Skin epidermis (tissue), 12 donors: ENCODE results near the gene XPC.
"Not testable (repeated sequence)": the region's sequence is repeated elsewhere in the genome, so short reads cannot be mapped to it uniquely, and the experiment has no call there.

Source experiments
- H3K27ac ChIP-seq, 21 experiments: fragments of 200-600 bp; sonication (generic) in 11 of 21; one replicate each; pipeline ENCODE4 v1.5.0; 2020; ENCODE audit warnings: mild to moderate bottlenecking in 3 of 21, inconsistent platforms in 2 of 21, moderate library complexity in 2 of 21
- H3K4me3 ChIP-seq, 7 experiments: fragments of 200-600 bp; sonication (generic) in 2 of 7; one replicate each; pipeline ENCODE4 v1.5.0; 2020; ENCODE audit warnings: inconsistent platforms in 2 of 7, mild to moderate bottlenecking in 2 of 7, moderate library complexity in 1 of 7

The XPC gene

DNA sequence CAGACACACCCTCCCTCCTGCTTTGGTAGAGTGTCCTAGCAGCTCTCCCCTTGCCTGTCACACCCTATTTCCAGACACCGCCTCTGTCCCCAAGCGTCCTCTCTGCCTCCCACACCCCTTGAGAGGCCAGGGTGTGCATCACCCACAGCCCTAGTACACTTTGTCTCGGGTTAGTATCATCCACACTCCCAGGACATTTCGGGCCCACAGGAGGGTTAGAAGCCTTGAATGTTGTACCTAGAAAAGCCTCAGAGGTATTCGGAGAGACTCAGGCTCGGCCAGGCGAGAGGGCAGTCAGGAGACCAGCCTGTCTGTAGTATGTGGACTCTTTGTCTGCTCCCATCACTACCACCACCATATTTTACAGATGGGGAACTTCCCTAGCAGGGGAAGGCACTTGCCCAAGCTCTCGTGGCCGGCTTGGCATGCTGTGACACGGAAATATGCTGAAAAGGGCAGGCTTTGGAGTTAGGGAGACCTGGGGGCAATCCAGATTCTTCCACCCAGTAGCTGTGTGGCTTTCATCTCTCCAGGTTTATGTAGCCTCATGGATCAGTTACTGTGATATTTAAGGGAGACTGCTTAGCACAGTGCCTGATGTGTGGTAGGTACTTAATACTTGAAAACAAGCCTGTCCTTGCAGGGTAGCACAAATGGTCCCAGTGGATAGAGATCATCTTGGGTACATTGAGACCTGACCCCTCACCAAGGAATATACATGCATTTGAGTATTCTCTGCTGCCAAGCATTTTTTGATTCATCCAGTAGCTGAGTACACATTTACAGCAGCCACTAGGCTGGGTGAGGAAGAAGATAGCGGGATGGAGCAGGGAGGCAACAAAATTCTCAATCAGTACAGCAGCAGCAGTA is 52.1 kb downstream of the XPC start:
- peak overlapping the region in 20 of 21 experiments; percentile 35 to 99 (median 97) for H3K27ac ChIP-seq

DNA sequence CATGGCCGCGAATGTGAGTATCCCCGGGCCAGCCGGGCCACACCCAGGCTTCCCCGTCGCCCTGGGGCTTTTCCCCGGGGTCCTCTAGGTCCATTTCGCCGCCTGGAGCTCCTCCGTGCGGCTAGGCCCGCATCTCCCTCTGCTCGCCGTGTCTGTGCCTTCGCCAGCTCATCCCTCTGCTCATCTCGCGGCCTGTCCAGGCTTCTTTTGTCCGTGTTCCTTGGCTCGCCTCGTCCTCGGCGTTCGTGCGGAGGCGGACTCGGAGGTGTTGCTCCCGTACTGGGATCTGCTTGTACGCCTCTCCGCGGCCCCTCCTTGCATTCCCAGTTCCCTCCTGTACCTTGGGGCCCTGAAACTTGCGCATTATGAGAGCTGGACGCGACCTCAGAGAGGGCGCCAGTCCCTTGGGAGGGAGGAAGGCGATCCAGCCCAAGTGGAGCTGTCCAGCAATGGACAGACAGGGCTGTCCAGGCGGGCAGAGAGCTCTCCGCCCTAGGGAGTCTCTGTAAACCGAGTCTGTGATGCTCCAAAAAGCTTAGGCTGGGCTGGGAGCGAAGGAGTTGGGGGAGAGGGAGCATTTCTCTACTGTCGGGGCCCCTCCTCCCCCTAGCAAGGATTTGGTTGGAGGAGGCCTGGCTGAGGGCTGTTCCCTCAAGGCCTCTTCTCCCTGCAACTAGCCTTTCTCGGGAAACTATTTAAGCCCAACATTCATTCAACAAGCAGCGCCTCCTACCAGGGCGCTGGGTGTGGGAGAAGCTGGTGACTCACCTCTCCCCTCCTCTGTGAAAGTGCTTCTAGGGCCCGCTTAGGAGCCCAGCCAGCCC is 53.0 kb downstream of the XPC start:
- peak overlapping the region; percentile 79 to 99 (median 97) for H3K27ac ChIP-seq
- peak overlapping the region; percentile 69 to 98 (median 85) for H3K4me3 ChIP-seq

More for the DNA sequence above, 52.1 kb downstream of the XPC start:
- H3K4me3 ChIP-seq, result peak overlapping the region; percentile 69 to 98 (median 85)

DNA sequence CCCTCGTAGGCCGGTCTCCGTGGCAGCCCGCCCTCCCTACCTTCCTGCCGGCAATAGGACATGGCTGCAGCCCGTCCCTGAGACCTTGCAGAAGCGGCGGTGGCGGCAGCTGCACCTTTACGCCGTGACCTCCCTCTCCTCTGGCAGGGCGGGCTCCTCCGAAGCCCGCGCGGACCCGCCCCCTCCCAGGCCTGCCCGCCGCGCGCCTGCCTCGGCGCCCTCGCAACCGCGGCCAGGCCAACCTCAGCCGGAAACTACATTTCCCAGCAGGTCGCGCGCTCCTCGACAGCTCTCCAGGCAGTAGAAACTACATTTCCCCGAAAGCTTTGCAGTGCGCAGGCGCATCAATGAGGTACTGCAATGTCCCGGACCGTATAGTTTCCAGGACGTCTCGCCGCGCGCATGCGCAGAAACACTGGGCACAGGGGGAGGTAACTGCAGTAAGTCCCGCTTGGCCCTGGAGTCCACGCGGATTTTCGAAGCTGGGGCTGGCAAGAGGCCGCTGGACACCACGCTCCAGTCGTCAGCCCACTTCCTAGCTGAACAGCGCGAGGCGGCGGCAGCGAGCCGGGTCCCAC is 53.7 kb downstream of the XPC start, which contains the start of the genes CHCHD4 and TMEM43:
Gene CHCHD4 (minus strand): TSS at position 256 of the 578 bp plus-strand sequence. CDS start 194 bp downstream, at position 62.
Gene TMEM43 (plus strand): TSS at position 438 of the 578 bp plus-strand sequence. CDS start 142 bp downstream, outside the sequence.
- peak within 1 kb of the TSS; percentile 88 to 99 (median 97) for H3K27ac ChIP-seq
- peak within 1 kb of the TSS; percentile 69 to 98 (median 85) for H3K4me3 ChIP-seq

DNA sequence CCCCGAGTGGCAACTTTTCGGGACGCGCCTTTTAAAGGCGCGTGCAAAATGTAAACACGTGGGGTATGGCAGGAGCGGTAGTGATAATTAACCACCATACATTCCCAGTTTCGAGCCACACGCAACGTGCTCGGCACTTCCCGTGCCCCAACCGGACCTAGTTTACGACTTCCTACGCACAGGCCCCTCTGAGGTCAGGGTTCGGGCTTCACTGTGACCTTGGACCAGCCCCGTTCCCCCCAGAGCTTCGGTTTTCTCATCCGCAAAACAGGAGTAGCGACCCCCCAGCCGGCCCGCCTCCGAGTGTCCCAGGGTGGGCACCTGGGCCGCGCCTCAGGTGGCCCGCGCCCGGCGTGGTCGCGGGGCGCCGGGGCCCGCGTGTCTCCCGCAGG is 54.2 kb downstream of the XPC start:
- peak overlapping the region; percentile 69 to 98 (median 85) for H3K4me3 ChIP-seq
- H3K27ac ChIP-seq, result peak overlapping the region; percentile 88 to 99 (median 97)

DNA sequence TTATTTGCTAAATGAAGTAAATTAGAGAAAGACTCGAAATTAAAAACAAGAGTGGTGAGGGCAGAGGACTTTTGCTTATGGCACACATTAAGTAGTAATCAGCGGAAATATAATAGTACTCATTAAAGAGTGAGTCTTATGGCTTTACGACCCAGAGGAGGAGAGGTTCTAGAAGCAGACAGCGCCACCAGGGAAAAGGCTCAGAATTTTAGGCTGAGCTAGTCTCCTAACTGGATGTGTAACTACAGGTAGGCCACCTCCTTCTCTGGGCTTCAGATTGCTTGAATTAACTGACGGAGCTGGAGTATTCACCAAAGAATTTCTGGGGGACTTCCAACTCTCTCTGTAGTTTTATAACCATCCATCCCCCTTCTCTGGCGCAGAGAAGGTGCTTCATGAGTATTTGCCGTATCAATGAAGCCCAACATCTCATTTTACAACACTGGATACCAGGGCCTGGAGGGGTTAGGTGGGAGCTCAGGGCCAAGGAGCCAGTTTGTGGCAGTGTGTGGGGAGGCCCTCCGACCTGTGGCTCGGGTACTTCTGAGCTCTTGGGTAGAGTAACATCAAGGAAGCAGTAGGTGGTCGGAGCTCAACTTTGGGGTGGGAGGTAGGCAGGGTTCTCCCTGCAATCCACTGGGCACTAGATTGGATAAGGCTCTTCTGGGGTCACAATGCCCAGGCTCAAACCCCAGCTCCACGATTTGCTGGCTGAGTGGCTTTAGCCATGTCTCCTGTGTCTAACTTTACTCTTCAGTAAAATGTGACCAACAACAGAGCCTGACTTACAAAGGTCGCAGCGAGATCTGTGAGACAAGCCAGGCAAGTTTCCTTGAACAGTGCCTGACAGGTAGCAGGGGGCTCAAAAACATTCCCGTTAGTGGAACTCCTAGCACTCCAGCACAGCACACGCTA is 54.8 kb downstream of the XPC start:
- peak overlapping the region in 20 of 21 experiments; percentile 88 to 99 (median 97) for H3K27ac ChIP-seq
- peak overlapping the region; percentile 69 to 98 (median 85) for H3K4me3 ChIP-seq

DNA sequence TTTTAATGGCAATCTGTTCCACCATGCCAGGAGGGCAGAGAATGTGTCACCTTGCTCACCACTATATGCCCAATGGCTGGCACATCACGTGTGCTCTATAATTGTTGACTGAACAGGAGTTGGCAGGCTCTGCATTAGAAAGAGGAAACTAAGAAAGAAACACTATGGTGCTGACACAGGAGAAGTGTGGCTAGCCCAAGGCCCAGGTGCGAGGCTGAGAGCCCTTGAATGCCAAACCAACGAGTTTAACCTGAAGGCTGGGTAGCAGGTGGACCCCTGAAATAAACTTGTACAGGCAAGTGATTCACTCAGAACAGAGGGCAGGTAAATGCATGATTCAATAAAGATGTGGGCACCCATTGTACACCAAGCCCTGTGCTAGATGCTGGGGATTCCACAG is 56.1 kb downstream of the XPC start:
- peak overlapping the region in 2 of 21 experiments; percentile 7 to 10 for H3K27ac ChIP-seq
- H3K4me3 ChIP-seq, result no peak overlapping the region

DNA sequence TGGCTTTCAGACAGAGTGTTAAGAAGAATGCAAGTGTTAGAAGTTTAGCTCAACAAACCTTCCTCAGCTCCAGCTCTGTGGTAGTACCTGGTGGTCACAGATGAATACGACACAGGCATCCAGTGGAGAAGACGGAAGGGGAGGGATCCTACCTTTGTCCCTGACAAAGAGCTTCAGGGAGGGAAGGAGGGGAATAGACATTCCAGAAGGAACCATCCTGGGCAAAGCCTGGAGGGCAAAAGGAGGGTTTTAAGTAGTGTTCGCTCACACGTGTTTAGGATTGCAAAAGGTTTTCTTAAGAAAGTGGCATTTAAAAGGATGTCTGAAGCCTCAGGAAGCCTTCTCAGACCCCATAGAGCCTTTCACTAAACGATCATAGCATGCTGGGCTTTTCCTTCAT is 56.5 kb downstream of the XPC start:
- H3K27ac ChIP-seq, result peak overlapping the region in 2 of 21 experiments; percentile 7 to 10
- H3K4me3 ChIP-seq, result no peak overlapping the region

DNA sequence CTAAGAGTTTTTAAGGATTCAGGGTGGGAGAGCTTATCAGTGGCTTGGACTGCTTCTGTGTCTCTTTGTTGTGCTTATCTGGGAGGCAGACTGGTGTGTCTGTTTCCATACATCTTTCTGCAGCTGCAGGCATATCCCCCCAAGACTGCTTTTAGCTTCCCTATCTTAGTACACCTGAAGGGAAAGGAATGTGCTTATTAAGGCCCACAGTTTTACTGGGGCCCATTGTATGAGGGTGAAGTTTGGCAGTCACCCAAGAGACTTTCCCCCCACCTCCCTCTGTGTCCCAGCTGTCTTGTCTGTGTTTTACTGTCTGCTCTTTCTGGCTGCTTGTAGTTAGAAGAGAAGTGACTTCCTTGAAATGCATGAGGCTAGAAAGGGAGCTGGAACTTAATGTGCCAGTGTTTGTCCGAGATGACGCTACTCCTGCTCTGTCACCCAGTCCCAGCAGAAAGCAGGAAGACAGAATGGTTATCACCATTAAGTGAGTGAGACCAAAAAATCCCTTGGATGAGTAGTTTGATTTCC is 57.4 kb downstream of the XPC start:
- H3K27ac ChIP-seq, H3K4me3 ChIP-seq: not testable (repeated sequence)

DNA sequence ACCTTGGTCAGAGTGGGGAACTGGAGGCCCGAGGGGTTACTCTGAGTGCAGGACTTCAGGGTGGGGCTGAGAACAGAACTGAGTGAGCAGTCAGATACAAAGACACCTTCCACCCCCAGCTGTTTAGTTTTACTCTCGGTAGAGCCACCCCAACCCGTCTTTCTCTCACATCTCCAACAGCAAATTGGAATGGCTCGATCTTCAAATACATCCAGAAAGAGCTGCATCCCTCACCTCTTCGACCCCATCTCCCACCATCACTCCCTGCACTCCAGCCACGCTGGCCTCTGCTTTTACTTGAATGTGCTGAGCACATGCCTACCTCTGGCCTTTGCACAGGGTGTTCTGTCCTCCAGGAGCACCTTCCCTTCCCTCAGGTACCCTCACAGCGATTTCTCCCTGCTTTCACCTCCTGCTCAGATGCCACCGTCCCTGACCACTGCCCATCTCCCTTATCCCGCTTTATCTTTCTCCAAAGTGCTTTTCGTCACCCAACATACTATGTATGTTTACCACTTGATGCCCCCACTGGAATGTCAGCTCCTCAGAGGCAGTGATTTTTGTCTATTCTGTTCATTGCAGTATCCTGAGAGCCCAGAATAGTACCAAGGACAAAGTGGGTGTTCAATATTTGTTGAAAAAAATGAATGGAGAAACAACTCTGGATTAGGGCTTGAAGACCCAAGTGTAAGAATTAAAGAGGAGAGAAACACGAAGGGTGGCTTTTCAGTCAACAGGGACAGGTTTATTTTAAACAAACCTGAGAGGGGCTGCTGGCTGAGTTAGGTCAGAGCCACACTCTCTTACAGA is 58.1 kb downstream of the XPC start:
- Histone ChIP-seq H3K4me3 (no peak overlapping the region), H3K27ac (no peak overlapping the region)

DNA sequence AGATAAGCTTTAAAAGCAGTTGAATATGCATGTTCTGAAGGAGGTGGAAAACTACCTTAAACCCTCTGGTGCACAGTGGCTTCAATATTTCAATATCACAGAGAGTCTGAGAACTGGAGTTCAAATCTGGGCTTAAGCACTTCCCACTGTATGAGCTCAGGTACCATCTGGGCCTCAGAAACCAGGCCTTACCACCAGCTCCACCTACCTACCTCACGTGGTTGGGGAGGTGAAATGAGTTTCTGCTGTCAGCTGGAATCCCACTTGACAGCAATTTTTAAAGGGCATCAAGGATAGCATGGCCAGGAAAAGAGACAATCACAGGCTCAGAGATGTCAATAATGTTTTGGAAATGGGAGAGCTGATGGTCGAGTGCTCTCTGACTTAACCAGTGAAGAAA is 58.8 kb downstream of the XPC start:
- peak overlapping the region in 2 of 21 experiments; percentile 49 to 53 for H3K27ac ChIP-seq
- no peak overlapping the region for H3K4me3 ChIP-seq

DNA sequence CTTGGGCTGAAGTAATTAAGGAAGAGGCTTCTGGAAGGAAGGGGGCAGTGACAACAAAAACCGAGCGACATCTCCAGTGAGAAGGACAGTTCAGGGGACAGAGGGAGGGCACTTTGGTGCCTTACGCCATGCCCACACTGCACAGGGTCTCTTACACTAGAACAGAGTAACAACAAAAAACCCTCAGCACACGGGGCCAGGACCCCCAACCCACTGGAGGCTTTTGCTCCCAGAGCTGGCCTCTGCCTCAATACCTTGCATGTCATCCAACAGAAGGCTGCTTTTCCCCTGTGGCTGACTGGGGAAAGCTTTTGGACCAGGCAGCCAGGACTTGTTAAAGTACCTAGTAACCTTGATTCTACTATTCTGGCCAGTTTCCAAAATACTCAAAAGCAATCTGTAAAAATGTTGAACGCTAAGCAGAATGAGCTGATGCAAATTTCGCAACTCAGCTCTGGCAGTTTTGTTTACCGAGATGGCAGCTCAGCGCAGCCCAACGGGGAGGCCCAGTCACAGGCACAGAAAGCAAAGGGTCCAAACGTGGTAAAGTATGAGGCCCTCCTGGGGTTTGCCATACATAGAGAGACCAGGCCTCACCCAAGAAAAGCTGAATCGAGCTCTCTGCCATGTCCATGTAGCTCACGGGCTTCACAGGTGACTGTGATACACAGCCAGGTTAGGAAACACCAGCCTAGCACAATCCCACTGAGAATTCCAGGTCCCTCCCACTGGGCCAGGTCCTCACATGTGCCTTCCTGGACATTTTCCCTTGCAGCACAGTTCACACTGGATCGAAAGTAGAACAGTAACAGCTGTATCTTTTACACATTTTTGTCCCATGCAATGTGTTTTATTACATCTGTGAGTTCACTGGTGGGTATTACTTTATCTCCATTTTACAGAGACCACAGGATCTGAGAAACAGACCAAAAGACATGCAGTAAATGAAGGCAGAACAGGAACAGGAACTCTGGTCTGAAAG is 59.7 kb downstream of the XPC start:
- H3K27ac ChIP-seq, result peak overlapping the region in 4 of 21 experiments; percentile 13 to 53 (median 46)

DNA sequence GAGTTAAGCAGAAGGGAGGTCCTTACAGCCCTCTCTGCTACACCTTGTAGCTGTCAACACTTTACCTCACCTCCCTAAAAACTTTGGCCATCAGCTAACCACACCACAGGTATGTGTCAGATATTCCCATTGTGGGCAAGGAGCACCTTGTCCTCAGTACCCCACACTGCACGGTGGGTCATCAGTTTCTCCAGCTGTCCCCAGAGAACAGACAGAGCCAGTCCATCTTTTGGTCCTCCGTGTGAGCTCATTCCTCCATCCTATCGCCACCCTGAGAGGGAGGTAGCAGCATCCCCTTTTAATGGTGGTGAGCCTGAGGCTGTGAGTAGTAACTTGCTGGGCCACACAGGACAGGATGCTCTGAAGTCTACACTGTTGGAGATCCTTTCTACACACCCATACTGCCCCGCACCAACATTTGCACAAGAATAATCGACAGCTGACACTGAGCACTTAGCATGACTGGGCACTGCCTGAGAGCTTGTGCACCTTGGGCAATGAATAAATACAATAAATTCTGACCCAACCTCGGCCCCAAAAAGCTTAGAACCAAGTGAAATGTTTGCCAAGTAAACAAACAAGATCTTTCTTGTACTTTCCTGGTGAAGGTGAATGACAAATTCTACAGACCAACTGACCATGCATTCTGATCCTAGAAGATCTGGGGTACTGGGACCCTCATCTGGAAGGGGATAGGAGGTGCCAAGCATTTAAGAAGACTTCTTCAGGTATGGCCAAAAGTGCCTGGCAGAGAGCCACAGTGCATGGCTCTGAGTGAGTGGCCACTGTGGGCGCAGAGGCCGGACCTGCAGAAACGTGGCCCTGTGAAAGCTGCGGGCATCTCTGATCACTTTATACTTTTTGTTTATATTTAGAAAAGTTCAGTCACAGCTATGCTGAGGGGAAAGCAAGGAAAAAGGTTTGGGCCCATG is 60.7 kb downstream of the XPC start:
- H3K27ac ChIP-seq, result peak overlapping the region in 2 of 21 experiments; percentile 11 to 44
- no peak overlapping the region for H3K4me3 ChIP-seq

More for the DNA sequence above, 59.7 kb downstream of the XPC start:
- H3K4me3 ChIP-seq, result no peak overlapping the region

DNA sequence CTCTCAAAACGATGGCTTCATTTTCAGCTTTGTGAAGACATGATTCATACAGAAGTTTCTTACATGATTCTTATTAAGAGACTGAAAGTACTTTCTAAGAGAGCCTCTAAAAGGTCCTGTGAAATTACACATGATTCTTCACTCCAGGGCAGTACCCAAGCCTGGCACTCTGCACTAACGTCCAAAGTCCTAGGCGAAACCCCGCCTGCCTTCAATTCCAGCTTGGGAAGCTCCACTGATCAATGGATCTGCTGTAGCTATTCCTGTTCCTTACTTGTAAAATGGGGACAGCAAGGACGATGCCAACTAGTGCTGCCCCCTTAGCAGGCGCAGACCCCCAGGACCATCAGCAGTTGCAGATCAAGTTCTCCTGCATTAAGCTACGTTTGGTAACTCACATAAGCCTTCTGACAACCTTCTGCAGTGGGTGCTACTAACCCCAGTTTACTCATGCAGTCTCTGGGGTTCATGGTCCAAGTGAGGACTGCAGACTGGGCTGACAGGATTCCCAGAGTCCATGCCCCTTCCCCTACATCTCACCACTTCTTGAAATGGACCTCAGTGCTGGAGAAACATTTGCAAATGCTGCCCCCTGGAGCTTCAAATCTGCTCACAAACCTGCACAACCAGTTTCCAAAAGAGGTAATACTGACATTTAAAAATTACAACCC is 64.3 kb downstream of the XPC start:
- Histone ChIP-seq H3K4me3 (no peak overlapping the region), H3K27ac (no peak overlapping the region)

DNA sequence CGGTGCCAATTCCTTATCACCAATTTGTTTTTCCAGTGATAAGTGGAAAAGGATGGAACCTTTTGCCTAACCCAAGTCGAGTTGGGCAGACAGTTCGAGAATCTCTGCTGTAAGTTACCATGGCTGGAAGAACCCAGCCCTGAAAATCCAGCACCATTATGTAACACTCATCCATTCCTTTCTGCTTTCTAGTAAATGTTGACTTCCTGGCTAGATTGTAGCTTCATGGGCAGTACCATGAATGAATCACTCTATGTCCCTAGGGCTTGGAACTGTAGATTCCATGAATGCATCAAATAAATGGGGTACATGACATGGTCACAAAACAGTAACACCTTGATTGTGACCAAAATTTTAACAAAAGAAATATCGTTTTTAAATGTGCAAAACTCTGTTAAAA is 67.7 kb downstream of the XPC start:
- H3K27ac ChIP-seq, result no peak overlapping the region
- H3K4me3 ChIP-seq, result no peak overlapping the region

DNA sequence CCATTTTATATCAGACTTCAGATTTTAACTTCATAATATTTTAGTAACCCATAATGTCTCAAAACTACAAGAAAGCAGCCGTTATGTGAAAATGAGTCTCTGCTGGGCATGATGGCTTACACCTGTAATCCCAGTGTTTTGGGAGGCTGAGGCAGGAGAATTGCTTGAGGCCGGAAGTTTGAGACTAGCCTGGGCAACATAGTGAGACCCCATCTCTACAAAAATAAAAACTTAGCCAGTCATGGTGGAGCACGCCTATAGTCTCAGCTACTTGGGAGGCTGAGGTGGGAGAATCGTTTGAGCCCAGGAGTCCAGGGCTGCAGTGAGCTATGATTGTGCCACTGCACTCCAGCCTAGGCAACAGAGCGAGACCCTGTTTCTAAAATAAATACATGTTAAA is 68.6 kb downstream of the XPC start:
- not testable (repeated sequence) for H3K27ac ChIP-seq, H3K4me3 ChIP-seq
